Skeletal muscle cell (primary cell): ENCODE data around the gene MYLK4.

Source experiments
- DNase-seq: peaks from one replicate; pipeline ENCODE4 v3.0.0-alpha.2; 2010; ENCODE audit warnings: low read depth
- H3K4me3 ChIP-seq: 2 replicates; pipeline ENCODE4 v1.5.1; 2011; ENCODE audit warnings: low read depth, mild to moderate bottlenecking, control low read depth, low read length, moderate library complexity

Gene MYLK4

DNA sequence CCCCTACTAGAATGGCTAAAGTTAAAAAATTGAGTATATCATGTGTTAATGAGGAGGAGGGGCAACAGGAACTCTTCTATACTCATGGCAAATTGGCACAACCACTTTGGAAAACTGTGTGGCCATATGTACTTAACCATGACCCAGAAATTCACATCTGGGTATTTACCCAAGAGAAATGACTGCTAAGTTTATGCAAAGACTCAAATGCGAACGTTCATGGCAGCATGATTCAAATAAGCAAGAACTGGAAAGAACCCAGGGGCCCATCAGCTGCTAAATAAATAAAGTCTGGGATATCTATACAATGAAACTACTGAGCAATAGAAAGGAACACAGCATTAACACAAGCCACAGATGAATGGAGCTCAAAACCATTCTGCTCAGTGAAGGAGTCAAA lies 107.6 kb downstream of the MYLK4 start:
- no peak for DNase-seq
- H3K4me3 ChIP-seq: no peak overlapping the region

- DNase-seq: no peak
- H3K4me3 ChIP-seq: no peak overlapping the region
Measured at GRCh38 chr6:2641044-2641725, 109.5 kb downstream of the MYLK4 start.

DNA sequence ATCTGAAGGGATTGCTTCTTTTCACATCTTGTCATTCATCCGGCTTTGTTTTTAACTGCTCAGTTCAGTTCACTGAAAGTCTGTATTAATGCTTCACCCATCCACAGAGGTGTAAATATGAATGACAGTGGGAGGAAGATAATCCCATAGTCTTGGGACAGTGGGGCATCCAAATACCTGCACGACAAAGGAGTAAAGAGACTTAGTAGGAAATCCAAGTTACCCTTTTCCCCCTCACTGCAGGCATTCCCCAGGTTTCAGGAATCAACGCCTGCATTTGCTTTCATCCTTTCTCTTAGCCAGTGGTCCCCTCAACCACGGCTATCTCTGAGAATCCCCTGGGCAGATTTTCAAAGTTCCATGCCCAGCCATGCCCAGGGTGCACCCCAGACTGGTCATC lies 110.2 kb downstream of the MYLK4 start:
- DNase-seq: no peak
- no peak overlapping the region for H3K4me3 ChIP-seq

GRCh38 chr6:2639896-2640295 lies 110.8 kb downstream of the MYLK4 start:
- DNase-seq: no peak
- no peak overlapping the region for H3K4me3 ChIP-seq

DNA sequence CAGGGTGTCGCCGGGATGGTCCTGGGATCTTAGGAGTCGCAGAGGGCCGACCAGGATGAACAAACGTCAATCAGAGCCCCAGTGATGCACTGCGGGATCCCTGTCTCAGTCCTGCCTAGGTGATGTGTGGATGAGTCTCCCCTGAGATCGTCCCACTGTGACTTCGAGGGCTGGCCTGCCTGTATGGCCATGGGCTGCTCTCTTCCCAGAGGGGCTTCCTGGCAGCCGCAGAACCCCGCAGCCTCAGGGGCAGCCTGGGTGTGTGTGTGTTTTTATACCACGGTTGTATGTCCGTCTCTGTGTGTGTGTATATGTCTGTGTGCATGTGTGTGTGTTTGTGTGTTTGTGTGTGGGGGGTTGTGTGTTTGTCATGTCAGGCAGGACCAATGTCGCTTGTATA lies 111.6 kb downstream of the MYLK4 start:
- H3K4me3 ChIP-seq: no peak overlapping the region
- no peak for DNase-seq

DNA sequence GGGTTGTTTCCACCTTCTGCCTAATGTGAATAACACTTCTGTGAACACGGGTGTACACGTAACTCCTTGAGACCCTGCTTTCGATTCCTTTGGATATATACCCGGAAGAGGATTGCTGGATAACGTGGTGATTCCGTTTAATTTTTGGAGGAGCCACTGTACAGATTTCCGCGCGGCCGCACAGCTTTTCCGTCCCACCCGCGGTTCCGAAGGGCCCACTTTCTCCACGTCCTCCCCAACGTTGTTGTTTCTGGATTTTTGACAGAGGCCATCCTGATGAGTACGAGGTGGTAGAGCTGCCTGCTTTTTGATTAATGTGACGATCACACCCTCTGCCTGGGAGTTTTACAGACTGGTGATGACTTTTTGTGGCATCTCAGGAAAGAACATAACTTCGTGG lies 114.0 kb downstream of the MYLK4 start:
- H3K4me3 ChIP-seq: no peak overlapping the region
- DNase-seq: no peak

GRCh38 chr6:2635911-2636310 lies 114.8 kb downstream of the MYLK4 start:
- no peak for DNase-seq
- no peak overlapping the region for H3K4me3 ChIP-seq

GRCh38 chr6:2634139-2634964 lies 116.4 kb downstream of the MYLK4 start:
- peak overlapping the region; percentile 39 for H3K4me3 ChIP-seq
- peak; percentile 61 for DNase-seq

GRCh38 chr6:2633736-2634135 lies 117.0 kb downstream of the MYLK4 start:
- DNase-seq: no peak
- H3K4me3 ChIP-seq: peak overlapping the region; percentile 39

DNA sequence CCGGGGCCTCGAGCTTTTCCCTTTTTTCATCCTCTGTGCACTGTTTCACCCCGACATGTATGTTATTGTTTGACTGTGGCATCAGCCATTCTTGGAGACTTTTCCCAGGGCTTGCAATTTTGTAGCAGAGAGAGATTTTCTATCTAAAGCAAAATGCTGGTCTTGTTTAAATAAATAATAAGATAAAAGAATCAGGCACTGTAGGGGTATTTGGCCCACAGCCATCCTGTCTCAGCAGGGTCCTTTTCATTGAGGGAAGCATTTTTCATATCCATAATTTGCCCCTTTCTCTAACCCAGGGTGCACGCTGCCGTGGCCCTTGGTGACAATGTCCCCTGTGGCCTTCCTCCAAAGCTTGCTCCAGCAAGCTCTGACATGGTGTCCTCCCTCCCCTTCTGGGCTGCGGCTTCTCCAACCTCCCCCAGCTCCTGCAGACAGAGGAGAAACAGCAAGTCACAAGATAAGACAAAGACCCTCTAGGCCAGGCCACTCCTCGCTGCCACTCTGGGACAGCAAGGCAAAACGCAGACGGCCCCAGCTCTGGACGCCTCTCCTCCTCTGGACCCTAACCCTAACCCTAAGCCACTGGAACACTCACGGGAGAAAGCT lies 117.6 kb downstream of the MYLK4 start:
- H3K4me3 ChIP-seq: no peak overlapping the region
- DNase-seq: no peak

- no peak overlapping the region for H3K4me3 ChIP-seq
- DNase-seq: no peak
Measured at GRCh38 chr6:2632368-2632767, 118.4 kb downstream of the MYLK4 start.

DNA sequence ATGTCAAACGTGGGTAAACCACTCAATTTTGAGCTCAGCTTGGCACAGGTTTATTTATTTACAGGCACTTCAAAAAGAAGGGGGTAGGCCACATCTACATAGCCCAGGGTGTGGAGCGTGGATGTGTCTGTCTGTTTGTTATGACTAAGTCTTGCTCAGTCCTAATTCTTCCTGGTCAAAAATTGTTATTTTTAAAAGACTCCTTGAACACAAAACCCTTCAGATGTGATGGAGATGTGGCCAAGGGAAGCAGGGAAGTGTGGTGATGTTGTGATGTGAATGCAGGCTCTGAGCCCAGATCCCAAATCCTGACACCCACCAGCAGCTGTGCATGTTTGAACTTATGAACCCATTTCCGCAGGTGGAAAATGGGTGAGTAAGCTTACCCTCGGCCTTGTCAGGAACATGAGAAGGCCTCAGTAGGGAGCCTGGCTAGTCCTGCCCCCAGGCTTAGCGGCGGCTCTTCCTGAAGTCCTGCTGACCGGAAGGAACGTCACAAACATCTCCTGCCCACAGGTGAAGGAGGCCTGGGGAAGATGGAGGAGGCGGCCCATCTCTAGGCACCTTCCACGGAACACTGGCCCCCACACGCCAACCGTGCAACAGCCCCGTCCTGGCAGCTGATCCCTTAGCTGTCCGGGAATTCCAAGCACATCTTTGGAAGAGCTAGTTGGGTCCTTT lies 119.7 kb downstream of the MYLK4 start:
- DNase-seq: peak; percentile 45
- H3K4me3 ChIP-seq: no peak overlapping the region

DNA sequence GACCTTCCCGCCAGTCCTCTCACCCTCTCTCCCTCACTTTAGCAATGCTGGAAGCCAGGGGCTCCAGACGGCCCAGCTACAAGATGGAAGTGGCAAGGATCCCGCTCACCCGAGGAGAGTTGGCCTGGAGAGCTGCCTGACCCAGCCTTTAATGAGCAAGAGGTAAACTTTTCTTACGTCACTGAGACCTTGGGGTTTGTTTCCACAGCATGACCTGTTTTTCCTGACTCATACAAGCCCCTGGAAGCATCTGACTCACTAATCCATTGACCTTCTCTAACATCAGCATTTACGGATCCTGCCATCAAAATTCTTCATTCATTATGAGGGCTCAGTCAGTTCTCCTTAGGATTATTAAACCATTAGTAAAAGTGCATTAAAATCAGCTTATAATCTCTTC lies 120.4 kb downstream of the MYLK4 start:
- no peak overlapping the region for H3K4me3 ChIP-seq
- peak; percentile 97 for DNase-seq

- DNase-seq: no peak
- no peak overlapping the region for H3K4me3 ChIP-seq
Measured at GRCh38 chr6:2626401-2626800, 124.3 kb downstream of the MYLK4 start.

GRCh38 chr6:2625581-2625980 lies 125.1 kb downstream of the MYLK4 start:
- no peak overlapping the region for H3K4me3 ChIP-seq
- no peak for DNase-seq

- no peak for DNase-seq
- no peak overlapping the region for H3K4me3 ChIP-seq
Measured at GRCh38 chr6:2624177-2624576, 126.5 kb downstream of the MYLK4 start.

- DNase-seq: no peak
- H3K4me3 ChIP-seq: no peak overlapping the region
Measured at GRCh38 chr6:2623295-2623694, 127.4 kb downstream of the MYLK4 start.

- H3K4me3 ChIP-seq: no peak overlapping the region
- DNase-seq: no peak
Measured at GRCh38 chr6:2622671-2623070, 128.1 kb downstream of the MYLK4 start.

- DNase-seq: no peak
- H3K4me3 ChIP-seq: no peak overlapping the region
Measured at GRCh38 chr6:2619651-2620050, 131.1 kb downstream of the MYLK4 start.

- H3K4me3 ChIP-seq: no peak overlapping the region
- DNase-seq: no peak
Measured at GRCh38 chr6:2617729-2618128, 133.0 kb downstream of the MYLK4 start.
